Upper lobe of left lung (tissue), 6 donors: ENCODE measurements around the gene PPIL1. TPM values are rescaled to one million over a fixed set of nuclear protein-coding genes. Genes with fewer than 3 reads are reported as not detected.

ENCODE experiments used
- ATAC-seq, 2 donors: fragments of 200-7000 bp; cut with Tn5 transposase; one replicate each; pipeline ENCODE4 v1.9.1; 2022; ENCODE audit warnings: mild to moderate bottlenecking in 2 of 2, moderate library complexity in 2 of 2; ENCODE audit not compliant: low FRiP score in 2 of 2
- DNase-seq, 2 donors: peaks; one replicate each; pipeline ENCODE4 v3.0.0-alpha.2; 2019 to 2020
- H3K27ac ChIP-seq, 4 donors: fragments of 200-600 bp; sonication (generic); one replicate each; pipeline ENCODE4 v1.5.1; 2016 to 2019
- H3K27me3 ChIP-seq, 4 donors: fragments of 200-600 bp; sonication (generic); one replicate each; pipeline ENCODE4 v1.5.1; 2017 to 2019
- H3K36me3 ChIP-seq, 4 donors: fragments of 200-600 bp; sonication (generic); one replicate each; pipeline ENCODE4 v1.5.1; 2016 to 2019
- H3K4me1 ChIP-seq, 4 donors: fragments of 200-600 bp; sonication (generic); one replicate each; pipeline ENCODE4 v1.5.1; 2018 to 2019
- H3K4me3 ChIP-seq, 4 donors: fragments of 200-600 bp; sonication (generic); one replicate each; pipeline ENCODE4 v1.5.1; 2017 to 2019; ENCODE audit warnings: mild to moderate bottlenecking in 2 of 4, moderate library complexity in 1 of 4
- H3K9me3 ChIP-seq, 4 donors: fragments of 200-600 bp; sonication (generic); one replicate each; pipeline ENCODE4 v1.5.1; 2018 to 2019
- CTCF ChIP-seq, 6 experiments: fragments of 450-650 bp in 4 of 6; fragments of 200-600 bp in 2 of 6; sonication (generic) in 2 of 6; IDR thresholded peaks; one replicate each; pipeline ENCODE4 v1.5.1; 2016 to 2019; ENCODE audit warnings: antibody characterized with exemption in 6 of 6
- EP300 ChIP-seq, 4 donors: sonication (generic); formaldehyde crosslinking; IDR thresholded peaks; one replicate each; pipeline ENCODE4 v1.5.1; 2017; ENCODE audit warnings: antibody characterized with exemption in 4 of 4, control low read depth in 2 of 4
- POLR2A ChIP-seq, 4 donors: fragments of 450-650 bp; IDR thresholded peaks; one replicate each; pipeline ENCODE4 v1.5.1; 2016 to 2017; ENCODE audit warnings: antibody characterized with exemption in 4 of 4, mild to moderate bottlenecking in 2 of 4
- POLR2AphosphoS5 ChIP-seq, 2 donors: sonication (generic); formaldehyde crosslinking; IDR thresholded peaks; one replicate each; pipeline ENCODE4 v1.5.1; 2017; ENCODE audit warnings: antibody characterized with exemption in 2 of 2
- WGBS, 2 donors: methylation state at CpG; one replicate each; pipeline ENCODE4 v1.1.5; 2017 to 2018; 5-methylcytosine and 5-hydroxymethylcytosine counted together
- total RNA-seq, 6 donors: library from RNA; depleted of rRNA in 4 of 6; stranded (reverse); fragments of >200 nt in 4 of 6; gene quantifications; one replicate each; pipeline versions ENCODE4 v1.1.0 to v1.2.1, GENCODE V29; 2016 to 2021
- donor health status: DM: no; HTN: no; CAD: no; lungs with moderate emphysema.
- donor health status: DM: no; HTN: yes; CAD: no; lungs with severe emphysema.

The PPIL1 gene
- total RNA-seq, 6 donors from 2014 or later, result 2.2 to 21.7 (median 11.9) TPM

GRCh38 chr6:36847991-36848390 is 26.6 kb downstream of the PPIL1 start:
- no peak for DNase-seq
- Histone ChIP-seq H3K4me3 (no peak overlapping the region), H3K36me3 (no peaks in the 10 kb centered on the region), H3K27me3 (no peaks in the 10 kb centered on the region), H3K4me1 (peaks cover 6 to 14% (median 10%) of the 10 kb centered on the region in 4 donors), H3K27ac (no peak overlapping the region), H3K9me3 (no peaks in the 10 kb centered on the region)
- no peak for ATAC-seq
- WGBS, 2 donors, result 89 to 95% methylated on average over 6 of the region's 6 CpGs
- TF ChIP-seq CTCF (IDR thresholded peaks at IDR 0.05) (no peak), POLR2A (IDR thresholded peaks at IDR 0.05) (no peak), POLR2AphosphoS5 (IDR thresholded peaks at IDR 0.05) (no peak), EP300 (IDR thresholded peaks at IDR 0.05) (no peak)

- H3K4me3 ChIP-seq, result no peak overlapping the region
- 93 to 95% methylated on average over 4 of the region's 4 CpGs for WGBS, 2 donors
- no peak for DNase-seq
- no peaks in the 10 kb centered on the region for H3K9me3 ChIP-seq
- no peak overlapping the region for H3K27ac ChIP-seq
- ATAC-seq, result no peak
- H3K27me3 ChIP-seq, result no peaks in the 10 kb centered on the region
- H3K36me3 ChIP-seq, result no peaks in the 10 kb centered on the region
- H3K4me1 ChIP-seq, result peaks cover 6 to 14% (median 10%) of the 10 kb centered on the region in 4 donors
- TF ChIP-seq POLR2AphosphoS5 (IDR thresholded peaks at IDR 0.05) (no peak), POLR2A (IDR thresholded peaks at IDR 0.05) (no peak), CTCF (IDR thresholded peaks at IDR 0.05) (no peak), EP300 (IDR thresholded peaks at IDR 0.05) (no peak)
Observed at GRCh38 chr6:36847152-36847551, 27.5 kb downstream of the PPIL1 start.

GRCh38 chr6:36845233-36845632 is 29.4 kb downstream of the PPIL1 start:
- ATAC-seq (no peak), DNase-seq (no peak)
- H3K27me3 ChIP-seq, result peaks cover 0 to 5% (median 1%) of the 10 kb centered on the region in 4 donors
- TF ChIP-seq POLR2AphosphoS5 (IDR thresholded peaks at IDR 0.05) (no peak), POLR2A (IDR thresholded peaks at IDR 0.05) (no peak), EP300 (IDR thresholded peaks at IDR 0.05) (no peak), CTCF (IDR thresholded peaks at IDR 0.05) (no peak)
- H3K27ac ChIP-seq, result no peak overlapping the region
- H3K9me3 ChIP-seq, result no peaks in the 10 kb centered on the region
- peaks cover 18 to 23% (median 22%) of the 10 kb centered on the region in 4 donors for H3K4me1 ChIP-seq
- no peaks in the 10 kb centered on the region for H3K36me3 ChIP-seq
- WGBS, 2 donors, result 81 to 98% methylated on average over 4 of the region's 4 CpGs
- H3K4me3 ChIP-seq, result no peak overlapping the region

GRCh38 chr6:36844232-36845170 is 30.1 kb downstream of the PPIL1 start:
- Histone ChIP-seq H3K9me3 (no peaks in the 10 kb centered on the region), H3K27me3 (peaks cover 0 to 12% (median 5%) of the 10 kb centered on the region in 4 donors), H3K4me3 (no peak overlapping the region), H3K4me1 (peaks cover 23 to 28% (median 27%) of the 10 kb centered on the region in 4 donors), H3K36me3 (no peaks in the 10 kb centered on the region), H3K27ac (no peak overlapping the region)
- no peak for DNase-seq
- TF ChIP-seq POLR2A (IDR thresholded peaks at IDR 0.05) (no peak), EP300 (IDR thresholded peaks at IDR 0.05) (no peak), POLR2AphosphoS5 (IDR thresholded peaks at IDR 0.05) (no peak)
- no peak for ATAC-seq
- 78 to 80% methylated on average over 18 to 19 of the region's 19 CpGs for WGBS, 2 donors

GRCh38 chr6:36843170-36843569 is 31.4 kb downstream of the PPIL1 start:
- 91 to 96% methylated on average over 4 of the region's 4 CpGs for WGBS, 2 donors
- no peak overlapping the region for H3K27ac ChIP-seq
- TF ChIP-seq POLR2A (IDR thresholded peaks at IDR 0.05), result no peak
- TF ChIP-seq POLR2AphosphoS5 (IDR thresholded peaks at IDR 0.05), result no peak
- TF ChIP-seq EP300 (IDR thresholded peaks at IDR 0.05), result no peak
- no peak for TF ChIP-seq CTCF (IDR thresholded peaks at IDR 0.05)

More at GRCh38 chr6:36843170-36843569, 31.4 kb downstream of the PPIL1 start:
- peaks cover 21 to 26% (median 25%) of the 10 kb centered on the region in 4 donors for H3K4me1 ChIP-seq
- H3K27me3 ChIP-seq, result peaks cover 0 to 19% (median 9%) of the 10 kb centered on the region in 4 donors
- H3K36me3 ChIP-seq, result no peaks in the 10 kb centered on the region
- DNase-seq, result no peak
- H3K9me3 ChIP-seq, result no peaks in the 10 kb centered on the region
- no peak overlapping the region for H3K4me3 ChIP-seq
- ATAC-seq, result no peak
